GM21737 (cell line): Measurements from ENCODE around the gene CALR3.
A peak's percentile ranks its signal among the peaks of the same experiment; 100 is the strongest.
"Not testable (repeated sequence)": the region's sequence is repeated elsewhere in the genome, so short reads cannot be mapped to it uniquely, and the experiment has no call there.

Source experiments
- ATAC-seq: cut with Tn5 transposase; IDR thresholded peaks from one replicate; pipeline ENCODE4 v1.9.1; 2021; ENCODE audit warnings: mild to moderate bottlenecking, moderate library complexity; ENCODE audit not compliant: unreplicated experiment

The CALR3 gene

DNA sequence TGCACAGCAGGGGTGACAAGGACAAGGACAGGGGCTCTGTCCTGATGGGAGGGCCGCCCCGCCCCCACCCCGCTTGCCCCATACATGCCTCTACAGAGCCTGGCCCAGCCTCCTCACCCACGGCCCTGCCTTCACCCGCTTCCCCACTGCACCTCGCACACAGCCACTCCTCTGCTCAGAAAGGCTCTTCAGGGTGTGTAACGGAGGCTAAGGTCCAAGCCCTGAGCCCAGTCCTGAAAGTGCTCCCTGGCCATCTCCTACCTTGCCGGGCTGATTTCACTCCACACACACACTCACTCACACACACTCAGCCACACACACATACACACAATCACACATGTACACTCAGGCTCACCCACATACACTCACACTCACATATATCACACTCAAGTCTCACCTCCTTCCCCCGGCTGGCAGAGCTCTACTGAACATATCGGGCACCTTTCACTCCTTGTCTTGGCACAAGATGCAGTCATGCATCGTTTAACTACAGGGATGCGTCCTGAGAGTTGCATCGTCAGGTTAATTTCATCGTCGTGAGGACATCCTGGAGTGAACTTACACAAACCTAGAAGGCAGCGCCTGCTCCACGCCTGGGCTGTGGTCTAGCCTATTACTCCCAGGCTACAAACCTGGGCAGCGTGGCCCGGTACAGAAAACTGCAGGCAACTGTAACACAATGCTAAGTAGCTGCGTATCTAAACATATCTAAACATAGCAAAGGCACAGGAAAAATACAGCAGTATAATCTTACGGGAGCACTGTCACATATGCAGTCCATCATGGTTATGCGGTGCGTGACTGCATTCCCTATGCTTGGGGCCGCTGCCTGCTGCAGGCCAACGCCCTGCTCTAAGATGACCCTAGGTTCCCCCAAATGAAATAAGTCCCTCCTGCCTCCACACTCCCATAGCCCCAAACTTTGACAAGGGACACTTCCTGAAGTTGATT lies 37.3 kb downstream of the CALR3 start:
- ATAC-seq = no peak

DNA sequence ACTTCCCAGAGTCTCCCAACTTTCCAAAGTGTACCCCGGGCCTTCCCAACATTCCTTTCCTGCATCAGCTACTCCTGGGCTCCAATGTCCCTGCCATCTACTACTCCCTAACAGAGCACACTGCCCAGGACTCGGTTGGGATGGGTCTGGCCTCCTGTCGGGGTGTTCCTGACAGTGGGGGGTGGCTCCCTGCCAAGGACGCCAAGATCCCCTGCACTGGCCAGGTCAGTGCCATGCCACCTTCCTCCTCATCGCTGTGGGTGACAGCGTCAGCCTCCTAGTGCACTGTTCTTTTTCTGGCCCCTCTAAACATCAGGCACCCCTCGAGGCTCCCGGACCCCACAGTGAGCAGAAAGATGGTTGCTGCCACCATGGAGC lies 38.0 kb downstream of the CALR3 start:
- ATAC-seq = no peak

DNA sequence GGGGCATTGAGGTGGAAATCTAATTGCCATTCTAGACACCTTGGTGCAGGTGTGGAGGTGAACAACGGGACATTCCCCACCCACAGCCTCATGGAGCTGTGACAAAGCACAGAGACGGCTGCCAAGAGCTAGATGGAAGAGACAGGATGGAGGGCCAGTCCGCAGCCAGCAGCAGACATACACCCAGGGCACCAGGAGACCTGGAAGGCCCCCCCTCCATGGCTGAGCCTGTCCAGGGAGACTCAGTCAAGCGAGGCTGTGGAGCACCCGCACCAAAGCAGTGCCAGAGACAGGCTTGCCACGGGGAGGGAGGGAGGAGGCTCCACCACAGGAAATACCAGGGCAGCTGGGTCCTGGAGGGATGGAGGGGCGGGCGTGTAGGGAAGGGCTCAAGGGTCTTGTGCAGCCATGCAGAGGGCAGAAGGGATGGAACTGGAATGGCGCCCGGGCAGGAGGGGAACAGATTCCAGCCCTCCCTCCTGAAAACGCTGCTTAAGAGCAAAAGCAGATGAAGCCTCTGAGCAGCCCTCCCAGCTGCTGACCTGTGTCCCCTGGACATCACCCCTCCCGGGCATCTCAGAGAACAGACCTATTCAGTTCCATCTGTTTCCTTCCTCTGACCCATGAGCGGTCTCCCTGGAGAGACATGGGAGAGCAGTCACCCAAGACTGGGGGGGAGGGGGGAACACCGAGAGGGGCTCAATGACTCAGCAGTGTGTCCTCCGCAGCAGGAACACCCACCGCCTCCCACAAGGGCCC lies 38.6 kb downstream of the CALR3 start:
- ATAC-seq = no peak

DNA sequence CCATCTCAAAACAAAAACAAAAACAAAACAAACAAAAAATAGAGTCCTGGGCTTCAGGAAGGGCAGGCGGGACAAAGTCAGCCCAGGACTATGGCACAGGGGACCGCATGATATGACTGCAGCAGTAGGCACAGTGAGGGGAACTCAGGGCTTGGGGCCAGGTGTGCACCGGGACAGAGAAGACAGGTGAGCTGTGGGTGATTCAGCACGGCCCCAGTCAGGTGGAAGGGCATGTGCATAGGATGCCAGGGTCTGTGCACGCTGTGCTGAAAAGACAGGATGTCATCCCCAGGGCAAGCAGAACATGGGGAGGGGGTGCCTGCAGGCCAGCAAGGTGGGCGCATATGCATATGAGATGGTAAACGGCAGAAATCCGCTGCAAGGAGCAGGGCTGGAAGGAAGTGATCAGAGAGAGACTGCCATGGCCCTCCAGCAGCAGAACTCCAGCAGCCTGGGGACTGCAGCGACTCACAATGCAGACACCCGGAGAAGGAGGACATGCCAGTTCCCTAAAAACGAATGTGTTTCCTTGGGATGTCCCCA lies 39.2 kb downstream of the CALR3 start:
- ATAC-seq = no peak

DNA sequence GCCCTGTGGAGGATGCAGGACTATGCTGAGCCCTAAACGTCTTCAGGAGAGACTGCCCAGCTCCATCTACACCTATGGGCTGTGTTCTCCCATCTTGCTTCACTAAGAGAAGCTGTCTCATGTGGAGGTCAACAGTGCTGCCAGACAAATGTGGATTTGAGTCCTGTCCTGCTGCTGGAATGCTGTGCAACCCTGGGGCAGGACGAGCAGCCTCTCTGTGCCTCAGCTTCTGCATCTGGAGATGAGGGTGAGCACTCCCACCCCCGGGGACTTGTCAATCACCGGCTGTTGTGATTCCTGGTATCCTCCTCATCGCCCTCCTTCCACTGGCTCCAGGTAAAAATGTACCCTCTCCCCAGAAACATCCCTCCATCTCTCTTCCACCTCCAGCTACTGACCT lies 40.5 kb downstream of the CALR3 start:
- no peak for ATAC-seq

DNA sequence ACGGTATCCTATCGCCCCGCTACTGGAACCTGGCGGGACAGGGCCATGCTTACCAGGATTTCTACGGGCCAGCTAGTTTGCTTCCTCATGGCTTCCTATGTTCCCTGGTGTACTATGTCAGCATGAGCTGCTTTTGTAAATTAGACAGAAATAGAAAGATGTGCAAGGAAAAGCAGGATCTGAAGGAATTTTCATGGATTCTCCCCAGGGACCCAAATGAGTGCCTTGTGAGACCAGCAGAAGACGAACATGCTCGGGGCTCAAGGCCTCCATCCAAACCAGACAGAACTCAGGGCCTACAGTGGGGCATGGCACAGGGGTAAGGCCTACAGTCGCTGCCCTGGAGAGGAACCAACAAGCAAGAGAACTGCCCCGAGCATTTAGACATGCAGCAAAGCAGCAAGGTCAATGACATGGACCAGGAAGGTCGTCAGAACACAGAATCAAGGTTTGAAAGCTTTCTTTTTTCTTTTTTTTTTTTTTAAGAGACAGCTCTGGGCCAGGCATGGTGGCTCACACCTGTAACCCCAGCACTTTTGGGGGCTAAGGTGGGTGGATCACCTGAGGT lies 41.5 kb downstream of the CALR3 start:
- no peak for ATAC-seq

DNA sequence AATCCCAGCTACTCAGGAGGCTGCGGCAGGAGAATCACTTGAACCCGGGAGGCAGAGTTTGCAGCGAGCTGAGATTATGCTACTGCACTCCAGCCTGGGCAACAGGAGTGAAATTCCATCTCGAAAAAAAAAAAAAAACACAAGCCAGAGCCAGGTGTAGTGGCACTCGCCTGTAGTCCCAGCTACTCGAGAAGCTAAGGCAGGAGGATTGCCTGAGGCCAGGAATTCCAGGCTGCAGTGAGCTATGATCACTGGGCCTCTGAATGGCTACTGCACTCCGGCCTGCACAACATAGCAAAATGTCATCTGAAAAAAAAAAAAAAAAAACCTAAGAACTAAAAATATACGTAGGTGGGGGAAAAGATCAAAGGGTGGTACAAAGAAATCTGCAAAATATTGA lies 43.6 kb downstream of the CALR3 start:
- ATAC-seq = no peak

DNA sequence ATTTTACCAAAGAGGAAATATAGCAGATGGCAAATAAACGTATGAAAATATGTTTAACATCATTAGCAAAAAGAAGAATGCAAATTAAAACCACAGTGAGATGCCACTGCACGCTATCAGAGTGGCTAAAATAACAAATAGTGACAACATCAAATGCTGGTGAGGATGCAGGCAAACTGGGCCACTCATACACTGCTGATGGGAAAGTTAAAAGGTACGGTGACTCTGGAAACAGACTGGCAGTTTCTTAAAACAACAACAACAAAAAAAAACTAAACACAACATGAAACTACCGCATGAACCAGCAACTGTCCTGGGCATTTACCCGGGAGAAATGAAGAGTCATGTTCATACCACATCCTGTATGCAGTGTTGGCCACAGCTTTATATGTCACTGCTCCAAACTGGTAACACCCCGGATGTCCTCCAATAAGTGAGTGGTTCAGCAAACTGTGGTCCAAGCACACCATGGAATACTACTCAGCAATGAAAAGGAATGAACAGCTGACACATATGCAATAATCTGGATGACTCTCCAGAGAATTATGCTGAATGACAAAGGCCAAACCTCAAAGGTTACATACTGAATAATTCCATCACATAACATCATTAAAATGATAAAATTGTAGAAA lies 46.5 kb downstream of the CALR3 start:
- peak; percentile 43 for ATAC-seq

DNA sequence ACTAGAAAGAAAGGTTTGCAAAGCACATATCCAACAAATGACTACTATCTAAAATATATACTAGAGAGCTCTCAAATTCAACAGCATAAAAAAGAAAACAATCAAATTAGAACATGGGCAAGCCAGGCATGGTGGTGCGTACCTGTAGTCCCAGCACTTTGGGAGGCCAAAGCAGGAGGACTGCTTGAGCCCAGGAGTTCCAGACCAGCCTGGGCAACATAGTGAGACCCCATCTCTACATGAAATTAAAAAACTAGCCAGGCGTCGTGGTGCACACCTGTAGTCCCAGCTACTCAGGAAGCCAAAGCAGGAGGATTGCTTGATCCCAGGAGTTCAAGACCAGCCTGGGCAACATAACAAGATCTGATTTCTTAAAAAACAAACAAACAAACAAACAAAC lies 47.1 kb downstream of the CALR3 start:
- ATAC-seq = not testable (repeated sequence)

DNA sequence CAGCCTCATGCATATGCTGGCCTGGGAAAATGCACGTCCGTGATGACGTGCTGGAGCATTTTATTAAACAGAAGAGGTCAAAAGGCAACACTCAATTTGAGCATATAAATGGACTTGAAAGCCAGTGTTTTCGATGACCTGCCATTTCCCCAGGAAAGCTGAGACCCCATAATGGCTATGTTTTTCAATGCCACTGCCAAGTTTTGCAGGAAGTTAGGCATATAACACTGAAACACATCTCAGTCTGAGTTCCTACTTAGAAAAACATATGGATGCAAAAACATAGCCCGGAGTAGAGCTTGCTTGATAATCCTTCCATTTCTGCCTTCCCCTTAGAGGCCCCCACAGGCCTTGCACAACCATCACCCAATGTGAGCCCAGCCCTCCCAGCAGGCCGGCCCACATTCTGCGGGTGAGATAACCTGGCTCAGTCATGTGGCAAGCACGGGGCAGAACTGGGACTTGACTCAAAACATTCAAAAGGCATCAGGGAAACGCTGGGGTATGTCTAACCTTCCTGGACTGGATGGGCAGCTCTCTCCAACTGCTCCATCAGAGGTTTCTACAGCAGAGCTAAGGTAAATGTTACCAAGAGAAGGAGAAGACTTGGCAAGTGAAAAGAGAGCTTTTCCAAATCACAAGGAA lies 49.1 kb downstream of the CALR3 start:
- peak; percentile 34 for ATAC-seq

DNA sequence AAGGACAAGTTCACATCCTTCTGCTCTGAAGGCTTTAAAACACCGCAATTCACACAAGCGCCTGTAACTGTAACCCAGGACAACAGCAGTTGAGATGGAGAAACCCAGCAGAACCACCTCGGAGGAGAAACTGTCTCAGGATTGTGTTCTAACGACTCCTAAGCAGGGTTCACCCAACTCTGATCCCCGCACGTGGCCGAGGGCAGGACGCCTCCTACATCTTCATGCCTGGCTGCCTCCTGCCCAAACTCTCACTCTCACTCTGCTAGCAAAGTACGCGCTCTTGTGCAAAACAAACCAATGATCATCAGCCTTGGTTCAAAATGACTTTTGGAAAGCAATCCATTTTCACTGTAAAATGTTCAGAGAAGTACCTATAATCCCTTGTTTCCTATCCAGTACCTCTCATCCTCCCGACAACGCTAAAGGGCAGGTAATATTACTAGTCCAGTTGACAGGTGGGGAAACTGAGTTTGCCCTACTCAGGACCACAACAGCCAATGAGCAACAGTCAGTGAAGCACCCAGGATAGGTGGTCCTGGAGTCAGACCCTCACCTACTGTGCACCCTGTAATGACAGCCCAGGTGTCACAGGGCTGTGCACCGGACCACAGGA lies 49.8 kb downstream of the CALR3 start:
- ATAC-seq = no peak

DNA sequence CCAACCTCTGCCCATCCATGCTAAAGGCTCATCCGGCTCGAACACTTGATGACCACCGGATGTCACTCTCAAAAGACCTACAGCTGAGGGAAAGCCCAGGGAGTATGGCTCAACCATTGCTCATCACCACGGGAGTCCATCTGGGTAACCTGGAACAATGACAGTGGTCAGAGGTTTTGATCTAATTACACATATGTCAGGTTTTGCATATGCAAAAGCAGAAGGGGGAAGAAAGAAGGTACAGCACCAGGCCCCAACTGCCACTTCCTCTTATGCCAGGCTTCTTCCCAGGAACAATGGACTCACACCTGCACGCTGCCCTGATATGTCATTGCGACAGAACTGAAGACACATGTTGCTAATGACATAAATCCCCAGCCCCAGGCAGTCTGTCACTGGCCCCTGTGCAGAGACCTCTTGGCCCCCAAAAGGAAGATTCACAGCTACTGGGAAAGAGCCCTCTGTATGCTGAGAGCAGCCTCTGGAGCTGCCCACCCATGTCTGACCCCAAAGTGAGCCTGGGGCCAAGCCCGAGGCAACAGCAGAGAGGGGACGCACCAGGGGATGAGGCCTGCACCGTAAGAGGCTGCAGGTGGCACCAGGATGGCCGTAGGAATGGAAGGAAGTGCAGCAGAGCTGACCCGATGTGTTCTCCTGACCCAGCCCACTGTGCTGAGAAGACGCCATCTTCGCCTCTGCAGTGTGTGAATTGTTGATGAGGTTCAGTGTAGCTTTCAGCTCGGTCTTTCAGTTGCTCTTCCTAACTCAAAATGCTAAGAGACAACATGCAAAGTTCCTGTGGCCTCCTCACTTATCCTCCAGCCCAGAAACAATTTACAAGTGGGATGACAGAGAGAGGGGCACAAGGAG lies 50.5 kb downstream of the CALR3 start:
- no peak for ATAC-seq

DNA sequence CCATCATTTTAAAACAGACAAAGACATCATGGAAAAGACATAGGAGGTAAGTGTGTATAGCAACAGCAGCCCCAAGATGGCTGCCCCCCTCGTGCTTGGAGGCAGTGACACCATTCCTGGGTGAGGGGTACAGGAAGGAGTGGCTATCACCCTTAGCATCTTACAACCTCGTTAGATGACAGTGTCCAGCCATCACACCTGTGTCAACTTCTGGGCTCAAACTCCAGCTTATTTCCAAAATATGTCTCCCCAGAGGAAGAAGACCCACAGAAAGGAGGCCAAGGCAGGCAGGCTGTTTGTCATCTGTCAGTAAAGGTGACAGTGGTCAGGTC lies 51.7 kb downstream of the CALR3 start:
- no peak for ATAC-seq

DNA sequence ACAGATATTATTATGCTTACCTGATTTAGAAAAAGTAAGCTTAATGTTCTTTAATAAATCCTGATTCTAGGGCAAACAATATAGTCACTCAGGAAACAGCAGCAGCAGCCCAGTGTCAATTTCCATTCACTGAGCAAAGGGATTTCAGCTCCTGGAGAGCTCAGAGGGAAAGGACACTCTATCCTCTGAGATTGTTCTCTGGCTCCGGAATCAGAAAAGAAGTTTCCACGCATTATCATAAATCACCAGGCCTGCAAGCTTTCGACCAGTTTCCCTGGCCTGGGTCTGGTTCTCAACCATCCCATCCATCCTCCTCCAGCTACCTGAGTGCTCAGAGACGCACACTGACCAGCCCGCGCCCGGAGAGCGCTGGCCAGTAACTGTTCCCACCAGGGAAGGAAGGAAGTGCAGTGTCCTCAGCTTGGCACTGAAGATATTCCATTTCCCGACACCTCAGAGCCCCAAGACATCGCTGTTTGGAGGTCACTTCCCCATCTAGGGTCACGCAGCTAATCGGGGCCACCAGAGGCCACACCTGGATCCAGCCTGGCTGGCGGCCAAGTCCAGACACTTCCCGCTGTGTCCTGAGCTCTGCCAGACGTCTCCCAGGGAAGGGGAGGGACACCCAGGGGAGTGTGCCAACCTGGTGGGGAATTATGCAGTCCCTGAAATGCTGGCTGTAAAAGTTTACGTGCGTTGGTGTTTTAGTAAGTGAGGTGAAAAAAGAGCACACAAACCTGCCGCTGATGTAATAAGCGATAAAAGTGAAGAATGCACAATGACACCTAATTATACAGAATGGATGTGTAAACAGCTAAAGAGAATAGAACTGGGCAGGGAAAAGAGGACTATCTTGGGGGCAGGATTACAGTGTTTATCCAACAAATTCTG lies 53.3 kb downstream of the CALR3 start:
- no peak for ATAC-seq

DNA sequence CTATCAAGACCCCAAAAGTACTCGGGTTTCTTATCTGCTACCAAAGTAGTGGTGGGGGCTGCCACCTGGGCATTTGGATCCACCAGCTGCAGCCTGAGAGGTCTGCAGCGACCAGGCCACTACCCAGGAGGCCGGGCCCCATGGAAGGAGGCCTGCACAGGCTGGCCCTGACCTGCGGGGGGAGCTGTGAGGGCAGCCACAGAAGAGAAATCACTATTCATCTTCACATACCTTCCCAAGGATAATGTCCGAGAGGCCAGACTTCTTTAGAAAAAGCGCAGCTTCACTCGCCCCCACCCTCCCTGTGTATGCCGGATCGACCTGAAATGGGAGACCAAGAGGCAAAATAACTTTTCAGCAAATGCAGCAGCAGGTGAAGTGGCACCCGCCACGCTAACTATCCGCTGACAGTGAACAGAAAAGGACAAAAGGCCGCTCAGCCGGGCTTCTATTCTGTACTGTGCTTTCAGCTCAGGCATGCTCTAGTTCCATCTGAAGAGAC lies 54.3 kb downstream of the CALR3 start:
- ATAC-seq = no peak

DNA sequence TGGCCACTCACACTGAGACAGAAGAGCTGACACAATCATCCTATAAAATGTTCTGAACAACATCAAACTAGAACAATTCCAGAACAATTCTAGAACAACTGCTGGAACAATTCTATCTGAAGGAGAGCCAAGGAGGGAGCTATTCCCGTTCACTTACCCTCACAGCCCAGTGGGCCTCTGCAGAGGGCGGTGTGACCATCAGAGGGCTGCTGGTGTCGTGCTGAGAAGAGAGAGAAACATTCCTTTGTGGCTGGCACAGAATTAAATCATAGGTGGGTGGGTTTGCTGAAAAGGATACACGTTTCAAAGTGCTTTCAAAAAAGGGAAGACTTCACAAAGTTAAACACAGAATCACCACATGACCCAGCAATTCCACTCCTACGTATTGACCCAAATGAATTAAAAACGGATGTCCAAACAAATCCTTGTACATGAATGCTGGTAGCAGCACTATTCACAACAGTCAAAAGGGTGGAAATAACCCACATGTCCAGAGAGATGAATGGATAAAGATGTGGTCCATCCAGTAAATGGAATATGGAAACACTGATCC lies 59.1 kb downstream of the CALR3 start:
- no peak for ATAC-seq

DNA sequence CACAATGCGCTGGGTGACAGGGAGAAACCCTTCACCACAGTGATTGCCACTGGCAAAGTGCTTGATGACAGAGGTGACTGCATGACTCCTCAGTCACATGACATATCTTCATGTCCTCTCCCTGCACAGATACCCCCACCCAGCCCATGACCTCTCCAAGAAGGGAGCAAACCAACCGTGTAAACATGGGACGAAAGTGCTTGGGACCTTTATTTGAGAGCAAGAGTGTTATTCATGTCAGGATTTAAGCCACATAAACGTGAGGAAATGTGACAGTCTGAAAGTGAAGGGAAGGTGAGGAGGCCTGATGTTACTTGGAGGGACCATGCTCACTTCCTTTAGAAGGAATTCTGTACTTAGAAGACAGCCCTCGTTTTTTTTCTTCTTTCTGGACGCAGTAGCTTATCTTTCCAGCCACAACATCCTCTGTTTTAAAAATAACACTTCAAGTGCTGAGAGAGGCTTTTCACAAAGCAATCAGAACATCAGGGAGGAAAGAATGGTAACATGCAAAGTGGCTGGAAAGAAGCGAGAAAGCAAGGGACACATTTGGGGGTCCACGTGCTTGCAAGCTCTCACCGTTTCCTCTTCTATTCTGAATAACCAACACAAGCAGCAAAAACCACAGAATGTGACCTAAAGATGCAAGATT lies 59.8 kb downstream of the CALR3 start:
- no peak for ATAC-seq
